Osteocyte (in vitro differentiated cells): Measurements from ENCODE around the gene TICAM2. TPM values are rescaled to one million over a fixed set of nuclear protein-coding genes. Genes with fewer than 3 reads are reported as not detected.

Experiments
- DNase-seq: peaks from one replicate; pipeline ENCODE4 v3.0.0; 2021; ENCODE audit warnings: mixed read lengths; ENCODE audit not compliant: unreplicated experiment; ENCODE audit errors: extremely low spot score
- H3K27ac Mint-ChIP-seq: one replicate; pipeline ENCODE4 v1.8.0; 2021; ENCODE audit warnings: mild to moderate bottlenecking, mixed read lengths; ENCODE audit not compliant: unreplicated experiment
- H3K27me3 Mint-ChIP-seq: one replicate; pipeline ENCODE4 v1.8.0; 2021; ENCODE audit warnings: mixed read lengths; ENCODE audit not compliant: unreplicated experiment
- H3K36me3 Mint-ChIP-seq: one replicate; pipeline ENCODE4 v1.8.0; 2021; ENCODE audit warnings: mixed read lengths; ENCODE audit not compliant: unreplicated experiment
- H3K4me1 Mint-ChIP-seq: one replicate; pipeline ENCODE4 v1.8.0; 2021; ENCODE audit warnings: mixed read lengths; ENCODE audit not compliant: unreplicated experiment
- H3K4me3 Mint-ChIP-seq: one replicate; pipeline ENCODE4 v1.8.0; 2021; ENCODE audit warnings: mild to moderate bottlenecking, moderate library complexity, mixed read lengths; ENCODE audit not compliant: unreplicated experiment
- H3K9me3 Mint-ChIP-seq: one replicate; pipeline ENCODE4 v1.8.0; 2021; ENCODE audit warnings: mixed read lengths; ENCODE audit not compliant: unreplicated experiment
- total RNA-seq: library from RNA; stranded (reverse); gene quantifications from 2 replicates; pipeline ENCODE4 v1.2.1, GENCODE V29; 2021
- TF ChIP-seq, protein P1 (sequence below): fragments of 200-600 bp; sonication (generic); IDR thresholded peaks from 2 replicates; pipeline ENCODE4 v1.5.0; 2021; ENCODE audit warnings: antibody characterized with exemption, mild to moderate bottlenecking, moderate library complexity

The TICAM2 gene
- total RNA-seq, 1 donor from 2014 or later, result 2.8 TPM

DNA sequence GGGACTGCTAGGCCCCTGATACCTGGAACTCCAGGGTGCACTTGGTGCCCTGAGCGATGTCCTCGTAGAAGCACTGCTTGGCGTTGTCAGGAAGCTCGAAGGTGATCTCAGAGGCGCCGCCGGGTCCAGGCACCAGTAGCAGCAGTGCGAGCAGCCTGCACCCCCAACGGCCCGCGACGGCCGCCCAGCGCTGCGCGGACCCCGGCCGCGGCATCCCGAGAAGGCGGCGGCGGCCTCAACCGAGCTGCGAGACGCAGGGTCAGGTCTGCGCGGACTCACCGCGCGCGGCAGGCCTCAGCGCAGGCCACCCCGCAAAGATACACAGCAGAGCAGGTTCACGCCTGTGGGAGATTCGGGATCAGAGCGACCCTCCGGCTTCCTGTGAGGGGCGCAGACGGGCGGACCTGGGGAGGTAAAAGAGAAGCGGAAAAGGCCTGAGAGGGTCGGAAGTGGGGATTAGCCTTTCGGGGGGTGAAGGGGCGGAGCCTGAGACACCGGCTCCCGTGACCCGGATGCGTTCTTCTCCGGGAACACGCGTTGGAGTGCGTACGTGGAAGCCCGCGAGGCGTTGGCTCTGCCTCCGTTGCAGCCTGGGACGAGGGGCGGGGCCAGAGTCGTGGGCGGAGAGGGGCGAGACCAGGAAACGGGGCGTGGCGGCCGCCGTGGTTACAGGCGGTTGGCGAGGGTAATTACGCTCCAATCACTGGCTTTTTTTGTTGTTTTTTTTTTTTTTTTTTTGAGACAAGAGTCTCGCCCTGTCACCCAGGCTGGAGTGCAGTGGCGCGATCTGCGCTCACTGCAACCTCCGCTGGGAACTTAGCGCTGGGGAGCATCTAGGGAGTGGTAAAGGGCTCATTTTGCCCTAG, 23.5 kb upstream of the TICAM2 start, which contains the start of gene TMED7:
Gene TMED7 (minus strand): TSS at position 458 of the 866 bp plus-strand sequence. CDS start 244 bp downstream, at position 214.
- Mint-ChIP-seq H3K4me3 (no peak within 1 kb of the TSS), H3K27me3 (no peaks in the 10 kb centered on the region), H3K4me1 (peaks cover 20% of the 10 kb centered on the region), H3K36me3 (peaks cover 3% of the 10 kb centered on the region), H3K27ac (no peak within 1 kb of the TSS), H3K9me3 (no peaks in the 10 kb centered on the region)
- peak; percentile 99 for DNase-seq
- TF ChIP-seq, protein P1, sequence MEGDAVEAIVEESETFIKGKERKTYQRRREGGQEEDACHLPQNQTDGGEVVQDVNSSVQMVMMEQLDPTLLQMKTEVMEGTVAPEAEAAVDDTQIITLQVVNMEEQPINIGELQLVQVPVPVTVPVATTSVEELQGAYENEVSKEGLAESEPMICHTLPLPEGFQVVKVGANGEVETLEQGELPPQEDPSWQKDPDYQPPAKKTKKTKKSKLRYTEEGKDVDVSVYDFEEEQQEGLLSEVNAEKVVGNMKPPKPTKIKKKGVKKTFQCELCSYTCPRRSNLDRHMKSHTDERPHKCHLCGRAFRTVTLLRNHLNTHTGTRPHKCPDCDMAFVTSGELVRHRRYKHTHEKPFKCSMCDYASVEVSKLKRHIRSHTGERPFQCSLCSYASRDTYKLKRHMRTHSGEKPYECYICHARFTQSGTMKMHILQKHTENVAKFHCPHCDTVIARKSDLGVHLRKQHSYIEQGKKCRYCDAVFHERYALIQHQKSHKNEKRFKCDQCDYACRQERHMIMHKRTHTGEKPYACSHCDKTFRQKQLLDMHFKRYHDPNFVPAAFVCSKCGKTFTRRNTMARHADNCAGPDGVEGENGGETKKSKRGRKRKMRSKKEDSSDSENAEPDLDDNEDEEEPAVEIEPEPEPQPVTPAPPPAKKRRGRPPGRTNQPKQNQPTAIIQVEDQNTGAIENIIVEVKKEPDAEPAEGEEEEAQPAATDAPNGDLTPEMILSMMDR, result no peak

DNA sequence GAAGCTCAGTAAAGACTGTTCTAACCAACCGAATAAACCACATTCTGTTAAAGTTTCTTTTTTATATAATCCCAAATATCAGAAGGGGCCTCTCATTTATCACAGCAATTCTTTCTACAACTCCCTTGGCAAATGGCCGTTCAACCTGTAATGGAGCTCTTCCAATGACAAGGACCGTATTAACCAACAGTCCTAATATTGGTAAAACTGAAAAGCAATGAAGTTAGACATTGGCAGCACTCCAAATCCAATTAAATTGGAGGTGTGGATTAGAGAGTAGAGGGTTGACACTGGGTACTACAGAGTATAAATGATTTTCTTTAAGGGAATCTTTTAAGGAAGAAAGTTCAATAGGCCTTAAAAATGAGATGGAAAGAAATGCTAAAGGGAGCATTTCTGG, 22.7 kb upstream of the TICAM2 start:
- TF ChIP-seq, protein P1, result no peak
- H3K9me3 Mint-ChIP-seq, result no peaks in the 10 kb centered on the region
- no peak overlapping the region for H3K27ac Mint-ChIP-seq
- H3K4me1 Mint-ChIP-seq, result peaks cover 20% of the 10 kb centered on the region
- H3K27me3 Mint-ChIP-seq, result no peaks in the 10 kb centered on the region
- DNase-seq, result no peak
- peaks cover 8% of the 10 kb centered on the region for H3K36me3 Mint-ChIP-seq
- no peak overlapping the region for H3K4me3 Mint-ChIP-seq

DNA sequence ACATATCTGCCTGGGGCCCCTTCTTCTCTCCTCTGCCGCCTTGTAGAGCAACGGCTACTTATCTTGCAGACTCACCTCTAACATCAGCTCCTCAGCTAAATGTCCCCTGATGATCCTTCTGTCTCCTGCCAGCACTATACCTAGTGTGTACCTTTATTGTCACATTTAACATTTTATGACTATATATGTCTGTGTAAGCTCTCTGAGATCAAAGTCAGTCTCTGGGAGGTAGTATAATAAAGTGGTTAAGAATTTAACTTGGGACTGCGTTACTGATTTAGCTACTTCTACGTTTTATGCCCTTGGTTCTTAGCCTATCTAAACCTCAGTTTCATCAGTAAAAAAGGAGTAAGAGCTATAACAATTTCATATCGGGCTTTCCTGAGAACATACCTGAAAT, 21.4 kb upstream of the TICAM2 start:
- no peak for DNase-seq
- Mint-ChIP-seq H3K4me3 (no peak overlapping the region), H3K9me3 (no peaks in the 10 kb centered on the region), H3K27me3 (no peaks in the 10 kb centered on the region), H3K27ac (no peak overlapping the region), H3K36me3 (peaks cover 20% of the 10 kb centered on the region), H3K4me1 (peaks cover 20% of the 10 kb centered on the region)
- TF ChIP-seq, protein P1, result no peak

DNA sequence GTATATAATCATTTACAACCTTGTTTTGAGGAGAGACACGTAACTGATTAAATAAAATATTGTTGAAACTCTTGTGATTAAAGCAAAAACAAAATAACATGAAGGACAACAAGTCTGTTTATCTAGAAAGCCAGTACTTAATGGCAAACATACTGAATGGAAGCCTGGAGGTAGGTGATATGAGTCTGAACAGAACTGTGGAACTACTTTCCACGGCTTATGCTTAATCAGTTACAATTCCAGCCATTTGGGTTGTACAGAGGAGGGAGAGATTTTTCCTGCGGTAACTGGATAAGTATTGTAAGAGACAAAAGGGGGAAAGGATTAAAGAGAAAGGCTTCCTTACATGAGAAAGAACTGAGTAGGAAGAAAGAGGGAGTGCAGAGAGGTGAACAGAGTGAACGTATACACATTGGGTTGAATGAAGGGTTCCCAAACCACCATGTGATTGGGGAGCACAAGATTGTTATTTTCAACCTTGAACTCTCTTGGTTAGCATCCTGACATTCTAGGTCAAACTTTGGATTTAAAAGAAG, 19.2 kb upstream of the TICAM2 start:
- H3K9me3 Mint-ChIP-seq, result no peaks in the 10 kb centered on the region
- no peak overlapping the region for H3K27ac Mint-ChIP-seq
- H3K4me1 Mint-ChIP-seq, result peaks cover 20% of the 10 kb centered on the region
- no peak overlapping the region for H3K4me3 Mint-ChIP-seq
- peaks cover 30% of the 10 kb centered on the region for H3K36me3 Mint-ChIP-seq
- TF ChIP-seq, protein P1, result no peak
- H3K27me3 Mint-ChIP-seq, result no peaks in the 10 kb centered on the region
- DNase-seq, result no peak

DNA sequence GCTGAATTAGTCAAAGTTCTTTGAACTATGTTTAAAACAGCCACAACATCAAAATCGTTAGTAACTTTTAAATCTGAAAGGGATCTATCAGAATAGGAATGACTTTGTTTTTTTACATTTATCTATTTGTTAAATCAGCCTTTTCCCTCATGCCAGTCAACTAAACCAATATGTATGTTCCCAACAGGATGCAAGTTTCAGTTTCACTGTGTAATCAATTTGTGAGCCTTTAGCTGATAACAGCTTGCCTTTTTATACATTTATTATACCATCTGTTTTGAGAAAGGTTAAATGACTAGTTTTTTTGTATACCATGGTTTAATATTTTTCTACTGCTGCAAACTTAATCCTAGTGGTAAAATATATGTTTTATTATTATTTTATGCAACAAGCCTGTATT, 14.6 kb upstream of the TICAM2 start:
- no peak for DNase-seq
- TF ChIP-seq, protein P1, result no peak
- H3K9me3 Mint-ChIP-seq, result no peaks in the 10 kb centered on the region
- no peak overlapping the region for H3K27ac Mint-ChIP-seq
- no peaks in the 10 kb centered on the region for H3K27me3 Mint-ChIP-seq
- peaks cover 44% of the 10 kb centered on the region for H3K36me3 Mint-ChIP-seq
- no peak overlapping the region for H3K4me3 Mint-ChIP-seq
- peaks cover 4% of the 10 kb centered on the region for H3K4me1 Mint-ChIP-seq
